Skin epidermis (tissue), 12 donors: Measurements from ENCODE around the gene NCKAP5.

Source experiments
- H3K27ac ChIP-seq, 21 experiments: fragments of 200-600 bp; sonication (generic) in 11 of 21; one replicate each; pipeline ENCODE4 v1.5.0; 2020; ENCODE audit warnings: mild to moderate bottlenecking in 3 of 21, inconsistent platforms in 2 of 21, moderate library complexity in 2 of 21
- H3K4me3 ChIP-seq, 7 experiments: fragments of 200-600 bp; sonication (generic) in 2 of 7; one replicate each; pipeline ENCODE4 v1.5.0; 2020; ENCODE audit warnings: inconsistent platforms in 2 of 7, mild to moderate bottlenecking in 2 of 7, moderate library complexity in 1 of 7

The NCKAP5 gene

GRCh38 chr2:133568172-133568571, at the start of gene NCKAP5:
Gene NCKAP5, minus strand, starts transcription at chr2:133568463. Its CDS starts 50,937 bp downstream, at chr2:133517526.
- H3K4me3 ChIP-seq = peak within 1 kb of the TSS in 5 of 7 experiments; percentile 12 to 27 (median 14)
- peak within 1 kb of the TSS in 12 of 21 experiments; percentile 10 to 69 (median 45) for H3K27ac ChIP-seq

GRCh38 chr2:133609664-133610063, 41.4 kb upstream of the NCKAP5 start:
- no peak overlapping the region for H3K27ac ChIP-seq
- H3K4me3 ChIP-seq = no peak overlapping the region

- H3K27ac ChIP-seq = no peak overlapping the region
- no peak overlapping the region for H3K4me3 ChIP-seq
Observed at GRCh38 chr2:133608291-133608690, 40.0 kb upstream of the NCKAP5 start.

GRCh38 chr2:133607679-133608078, 39.4 kb upstream of the NCKAP5 start:
- no peak overlapping the region for H3K4me3 ChIP-seq

GRCh38 chr2:133606616-133607015, 38.4 kb upstream of the NCKAP5 start:
- no peak overlapping the region for H3K4me3 ChIP-seq
- no peak overlapping the region for H3K27ac ChIP-seq

More at GRCh38 chr2:133607679-133608078, 39.4 kb upstream of the NCKAP5 start:
- H3K27ac ChIP-seq = peak overlapping the region in 1 of 21 experiments; percentile 8

- no peak overlapping the region for H3K4me3 ChIP-seq
- no peak overlapping the region for H3K27ac ChIP-seq
Observed at GRCh38 chr2:133605766-133606137, 37.5 kb upstream of the NCKAP5 start.

GRCh38 chr2:133605011-133605765, 36.9 kb upstream of the NCKAP5 start:
- Histone ChIP-seq H3K4me3 (no peak overlapping the region), H3K27ac (no peak overlapping the region)

GRCh38 chr2:133603109-133603508, 34.8 kb upstream of the NCKAP5 start:
- no peak overlapping the region for H3K4me3 ChIP-seq
- H3K27ac ChIP-seq = no peak overlapping the region

- Histone ChIP-seq H3K27ac (no peak overlapping the region), H3K4me3 (no peak overlapping the region)
Observed at GRCh38 chr2:133602538-133602937, 34.3 kb upstream of the NCKAP5 start.

GRCh38 chr2:133600266-133600928, 32.1 kb upstream of the NCKAP5 start:
- no peak overlapping the region for H3K4me3 ChIP-seq
- H3K27ac ChIP-seq = no peak overlapping the region

GRCh38 chr2:133599811-133600210, 31.5 kb upstream of the NCKAP5 start:
- no peak overlapping the region for H3K27ac ChIP-seq
- H3K4me3 ChIP-seq = no peak overlapping the region

GRCh38 chr2:133599211-133599803, 31.0 kb upstream of the NCKAP5 start:
- Histone ChIP-seq H3K27ac (no peak overlapping the region), H3K4me3 (no peak overlapping the region)

GRCh38 chr2:133598769-133599168, 30.5 kb upstream of the NCKAP5 start:
- Histone ChIP-seq H3K27ac (no peak overlapping the region), H3K4me3 (no peak overlapping the region)

- Histone ChIP-seq H3K27ac (no peak overlapping the region), H3K4me3 (no peak overlapping the region)
Observed at GRCh38 chr2:133596701-133597393, 28.6 kb upstream of the NCKAP5 start.

GRCh38 chr2:133591164-133591563, 22.9 kb upstream of the NCKAP5 start:
- Histone ChIP-seq H3K27ac (no peak overlapping the region), H3K4me3 (no peak overlapping the region)

- no peak overlapping the region for H3K4me3 ChIP-seq
Observed at GRCh38 chr2:133589456-133589855, 21.2 kb upstream of the NCKAP5 start.

GRCh38 chr2:133588144-133588543, 19.9 kb upstream of the NCKAP5 start:
- no peak overlapping the region for H3K27ac ChIP-seq

More at GRCh38 chr2:133589456-133589855, 21.2 kb upstream of the NCKAP5 start:
- no peak overlapping the region for H3K27ac ChIP-seq

GRCh38 chr2:133586978-133587377, 18.7 kb upstream of the NCKAP5 start:
- Histone ChIP-seq H3K27ac (no peak overlapping the region), H3K4me3 (no peak overlapping the region)

More at GRCh38 chr2:133588144-133588543, 19.9 kb upstream of the NCKAP5 start:
- H3K4me3 ChIP-seq = no peak overlapping the region

- H3K27ac ChIP-seq = no peak overlapping the region
- H3K4me3 ChIP-seq = no peak overlapping the region
Observed at GRCh38 chr2:133581010-133581760, 12.9 kb upstream of the NCKAP5 start.
